Measurements from ENCODE around the gene COX6A2.

- TF ChIP-seq CTCF (IDR thresholded peaks at IDR 0.05; ENCODE audit: insufficient read depth, low read length, poor library complexity, severe bottlenecking) (no peak), EZH2phosphoT487 (conservative IDR thresholded peaks at IDR 0.05; ENCODE audit: low read length) (no peak)
These were observed 24.5 kb upstream of the COX6A2 start for GRCh38 chr16:31452631-31453106.
